ENCODE data around the gene TOR1B. TPM values are rescaled to one million over a fixed set of nuclear protein-coding genes. Genes with fewer than 3 reads are reported as not detected.

The TOR1B gene
- polyA plus RNA-seq, 1 donor from 2014 or later: 52.2 TPM

DNA sequence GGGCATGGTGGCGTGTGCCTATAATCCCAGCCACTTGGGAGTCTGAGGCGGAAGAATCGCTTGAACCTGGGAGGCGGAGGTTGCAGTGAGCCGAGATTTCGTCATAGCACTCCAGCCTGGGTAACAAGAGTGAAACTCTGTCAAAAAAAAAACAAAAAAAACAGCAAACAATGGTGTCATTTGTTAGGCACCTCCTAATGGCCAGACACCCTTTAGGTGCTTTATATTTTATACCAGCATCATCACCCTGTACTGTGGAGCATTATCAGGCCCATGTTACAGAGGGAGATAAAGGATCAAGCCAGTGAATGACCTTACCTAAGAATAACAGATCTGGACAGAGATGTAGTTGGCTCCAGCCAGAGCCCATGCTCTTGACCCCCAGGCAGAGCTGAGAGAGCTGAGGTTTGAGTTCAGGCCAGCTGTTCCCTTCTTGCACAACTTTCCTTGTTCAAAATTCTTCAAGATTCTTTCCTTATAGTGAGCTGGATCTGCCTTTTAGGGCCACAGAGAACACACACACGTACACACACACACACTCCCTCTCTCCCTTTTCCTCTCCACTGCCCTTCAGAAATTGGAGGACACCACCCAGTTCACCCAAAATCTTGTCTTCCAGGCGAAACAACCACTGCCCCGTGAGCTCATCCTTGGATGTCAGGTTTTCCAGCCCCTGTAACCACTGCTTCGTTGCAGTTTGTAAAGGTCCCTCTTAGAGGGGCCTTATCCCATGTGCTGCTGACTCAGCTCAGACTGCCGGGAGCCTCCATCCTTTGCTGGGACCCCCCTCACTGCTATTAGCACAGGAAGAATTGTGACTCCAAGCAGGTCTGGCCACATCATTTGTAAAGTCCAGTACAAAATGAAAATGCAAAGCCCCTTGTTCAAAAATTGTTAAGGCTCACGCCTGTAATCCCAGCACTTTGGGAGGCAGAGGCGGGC, 39.7 kb upstream of the TOR1B start:
- no peak for TF ChIP-seq SMC3 (conservative IDR thresholded peaks at IDR 0.05; ENCODE audit: poor library complexity)
- no peak for TF ChIP-seq MXI1 (conservative IDR thresholded peaks at IDR 0.05; ENCODE audit: poor library complexity, severe bottlenecking)
- TF ChIP-seq, protein P1, sequence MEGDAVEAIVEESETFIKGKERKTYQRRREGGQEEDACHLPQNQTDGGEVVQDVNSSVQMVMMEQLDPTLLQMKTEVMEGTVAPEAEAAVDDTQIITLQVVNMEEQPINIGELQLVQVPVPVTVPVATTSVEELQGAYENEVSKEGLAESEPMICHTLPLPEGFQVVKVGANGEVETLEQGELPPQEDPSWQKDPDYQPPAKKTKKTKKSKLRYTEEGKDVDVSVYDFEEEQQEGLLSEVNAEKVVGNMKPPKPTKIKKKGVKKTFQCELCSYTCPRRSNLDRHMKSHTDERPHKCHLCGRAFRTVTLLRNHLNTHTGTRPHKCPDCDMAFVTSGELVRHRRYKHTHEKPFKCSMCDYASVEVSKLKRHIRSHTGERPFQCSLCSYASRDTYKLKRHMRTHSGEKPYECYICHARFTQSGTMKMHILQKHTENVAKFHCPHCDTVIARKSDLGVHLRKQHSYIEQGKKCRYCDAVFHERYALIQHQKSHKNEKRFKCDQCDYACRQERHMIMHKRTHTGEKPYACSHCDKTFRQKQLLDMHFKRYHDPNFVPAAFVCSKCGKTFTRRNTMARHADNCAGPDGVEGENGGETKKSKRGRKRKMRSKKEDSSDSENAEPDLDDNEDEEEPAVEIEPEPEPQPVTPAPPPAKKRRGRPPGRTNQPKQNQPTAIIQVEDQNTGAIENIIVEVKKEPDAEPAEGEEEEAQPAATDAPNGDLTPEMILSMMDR (IDR thresholded peaks at IDR 0.05; ENCODE audit: poor library complexity, severe bottlenecking): no peak
- no peak for TF ChIP-seq RAD21 (conservative IDR thresholded peaks at IDR 0.05)
- H3K4me2 ChIP-seq (ENCODE audit: low read length): no peak overlapping the region
- no peaks in the 10 kb centered on the region for H3K27me3 ChIP-seq (ENCODE audit: insufficient read depth, low read depth, low read length)
- no peak overlapping the region for H3K9ac ChIP-seq (ENCODE audit: low read length)
- H3K27ac ChIP-seq (ENCODE audit: low read length): no peak overlapping the region
- H3K4me3 ChIP-seq (ENCODE audit: low read length): no peak overlapping the region
- no peaks in the 10 kb centered on the region for H3K79me2 ChIP-seq (replicated peaks; ENCODE audit: insufficient read depth, low read length)
- H3K36me3 ChIP-seq (ENCODE audit: insufficient read depth, low read length): no peaks in the 10 kb centered on the region
- no peaks in the 10 kb centered on the region for H3K9me3 ChIP-seq (ENCODE audit: low read length)
- no peaks in the 10 kb centered on the region for H4K20me1 ChIP-seq (ENCODE audit: insufficient read depth)
- no peaks in the 10 kb centered on the region for H3K9me2 ChIP-seq (ENCODE audit: insufficient read depth, low read length)
- H2AFZ ChIP-seq (ENCODE audit: low read depth, low read length): no peak overlapping the region
- no peaks in the 10 kb centered on the region for H3F3A ChIP-seq (ENCODE audit: insufficient read depth, low read length, poor library complexity, severe bottlenecking)

DNA sequence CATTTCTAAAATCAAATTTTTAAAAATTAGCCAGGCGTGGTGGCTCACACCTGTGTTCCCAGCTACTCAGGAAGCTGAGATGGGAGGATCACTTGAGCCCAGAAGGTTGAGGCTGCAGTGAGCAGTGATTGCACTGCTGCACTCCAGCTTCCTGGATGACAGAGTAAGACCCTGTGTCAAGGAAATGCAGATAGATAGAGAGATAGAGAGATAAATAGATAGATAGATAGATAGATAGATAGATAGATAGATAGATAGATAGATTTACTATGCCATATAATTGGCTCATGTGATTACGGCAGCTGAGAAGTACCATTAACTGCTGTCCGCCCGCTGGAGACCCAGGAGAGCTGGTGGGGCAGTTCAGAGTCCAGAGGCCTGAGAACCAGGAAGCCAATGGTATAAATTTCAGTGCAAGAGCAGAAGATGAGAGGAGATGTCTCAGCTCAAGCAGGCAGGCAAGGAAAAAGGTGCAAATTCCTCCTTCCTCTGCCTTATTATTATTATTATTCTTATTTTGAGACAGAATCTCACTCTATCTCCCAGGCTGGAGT, 37.1 kb upstream of the TOR1B start:
- H3K79me2 ChIP-seq (replicated peaks; ENCODE audit: insufficient read depth, low read length): no peaks in the 10 kb centered on the region
- no peaks in the 10 kb centered on the region for H3K36me3 ChIP-seq (ENCODE audit: insufficient read depth, low read length)
- TF ChIP-seq MXI1 (conservative IDR thresholded peaks at IDR 0.05; ENCODE audit: poor library complexity, severe bottlenecking): no peak
- no peak for TF ChIP-seq RAD21 (conservative IDR thresholded peaks at IDR 0.05)
- TF ChIP-seq SMC3 (conservative IDR thresholded peaks at IDR 0.05; ENCODE audit: poor library complexity): no peak
- no peak for TF ChIP-seq EZH2 (IDR thresholded peaks at IDR 0.05; ENCODE audit: borderline replicate concordance, insufficient read depth, low read length, poor library complexity, severe bottlenecking)
- TF ChIP-seq TAF1 (IDR thresholded peaks at IDR 0.05; ENCODE audit: low read depth): no peak
- TF ChIP-seq, protein P2, sequence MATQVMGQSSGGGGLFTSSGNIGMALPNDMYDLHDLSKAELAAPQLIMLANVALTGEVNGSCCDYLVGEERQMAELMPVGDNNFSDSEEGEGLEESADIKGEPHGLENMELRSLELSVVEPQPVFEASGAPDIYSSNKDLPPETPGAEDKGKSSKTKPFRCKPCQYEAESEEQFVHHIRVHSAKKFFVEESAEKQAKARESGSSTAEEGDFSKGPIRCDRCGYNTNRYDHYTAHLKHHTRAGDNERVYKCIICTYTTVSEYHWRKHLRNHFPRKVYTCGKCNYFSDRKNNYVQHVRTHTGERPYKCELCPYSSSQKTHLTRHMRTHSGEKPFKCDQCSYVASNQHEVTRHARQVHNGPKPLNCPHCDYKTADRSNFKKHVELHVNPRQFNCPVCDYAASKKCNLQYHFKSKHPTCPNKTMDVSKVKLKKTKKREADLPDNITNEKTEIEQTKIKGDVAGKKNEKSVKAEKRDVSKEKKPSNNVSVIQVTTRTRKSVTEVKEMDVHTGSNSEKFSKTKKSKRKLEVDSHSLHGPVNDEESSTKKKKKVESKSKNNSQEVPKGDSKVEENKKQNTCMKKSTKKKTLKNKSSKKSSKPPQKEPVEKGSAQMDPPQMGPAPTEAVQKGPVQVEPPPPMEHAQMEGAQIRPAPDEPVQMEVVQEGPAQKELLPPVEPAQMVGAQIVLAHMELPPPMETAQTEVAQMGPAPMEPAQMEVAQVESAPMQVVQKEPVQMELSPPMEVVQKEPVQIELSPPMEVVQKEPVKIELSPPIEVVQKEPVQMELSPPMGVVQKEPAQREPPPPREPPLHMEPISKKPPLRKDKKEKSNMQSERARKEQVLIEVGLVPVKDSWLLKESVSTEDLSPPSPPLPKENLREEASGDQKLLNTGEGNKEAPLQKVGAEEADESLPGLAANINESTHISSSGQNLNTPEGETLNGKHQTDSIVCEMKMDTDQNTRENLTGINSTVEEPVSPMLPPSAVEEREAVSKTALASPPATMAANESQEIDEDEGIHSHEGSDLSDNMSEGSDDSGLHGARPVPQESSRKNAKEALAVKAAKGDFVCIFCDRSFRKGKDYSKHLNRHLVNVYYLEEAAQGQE (IDR thresholded peaks at IDR 0.05; ENCODE audit: borderline replicate concordance): no peak
- no peak for TF ChIP-seq EP300 (conservative IDR thresholded peaks at IDR 0.05; ENCODE audit: poor library complexity, severe bottlenecking)
- no peak for TF ChIP-seq POLR2AphosphoS5 (IDR thresholded peaks at IDR 0.05)
- no peak overlapping the region for H3K4me2 ChIP-seq (ENCODE audit: low read length)
- H3F3A ChIP-seq (ENCODE audit: insufficient read depth, low read length, poor library complexity, severe bottlenecking): no peaks in the 10 kb centered on the region
- H3K27ac ChIP-seq (ENCODE audit: low read length): no peak overlapping the region
- H2AFZ ChIP-seq (ENCODE audit: low read depth, low read length): no peak overlapping the region
- no peaks in the 10 kb centered on the region for H3K9me2 ChIP-seq (ENCODE audit: insufficient read depth, low read length)
- no peak overlapping the region for H3K4me3 ChIP-seq (ENCODE audit: low read length)
- H3K9me3 ChIP-seq (ENCODE audit: low read length): no peaks in the 10 kb centered on the region
- H3K27me3 ChIP-seq (ENCODE audit: insufficient read depth, low read depth, low read length): no peaks in the 10 kb centered on the region
- no peaks in the 10 kb centered on the region for H4K20me1 ChIP-seq (ENCODE audit: insufficient read depth)
- H3K9ac ChIP-seq (ENCODE audit: low read length): no peak overlapping the region
